ENCODE results near the gene TP53I13. TPM values are rescaled to one million over a fixed set of nuclear protein-coding genes. Genes with fewer than 3 reads are reported as not detected.

Gene TP53I13
- total and polyA plus RNA-seq, 10 of the 15 experiments (the other 5 are each of a cell fraction or from before 2014, with no cell fraction given), result 0.31 to 45.1 (median 19.5) TPM; not detected in 1

- no peak for TF ChIP-seq PML (IDR thresholded peaks at IDR 0.05; ENCODE audit: low read length)
- no peak for TF ChIP-seq ETV6 (conservative IDR thresholded peaks at IDR 0.05 in 1 of 2, IDR thresholded peaks at IDR 0.05 in 1 of 2; ENCODE audit: borderline replicate concordance in 1 of 2, low read depth in 1 of 2)
- TF ChIP-seq MXI1 (IDR thresholded peaks at IDR 0.05; ENCODE audit: low read depth, low read length), result no peak
- TF ChIP-seq RELB (IDR thresholded peaks at IDR 0.05; ENCODE audit: low read depth), result no peak
- no peak for TF ChIP-seq HDGF (IDR thresholded peaks at IDR 0.05)
- no peak for TF ChIP-seq NR2C1 (IDR thresholded peaks at IDR 0.05)
- no peak for TF ChIP-seq GATAD2B (conservative IDR thresholded peaks at IDR 0.05; ENCODE audit: low read depth)
Measured at GRCh38 chr17:29524692-29525091, 43.8 kb upstream of the TP53I13 start (continued).

DNA sequence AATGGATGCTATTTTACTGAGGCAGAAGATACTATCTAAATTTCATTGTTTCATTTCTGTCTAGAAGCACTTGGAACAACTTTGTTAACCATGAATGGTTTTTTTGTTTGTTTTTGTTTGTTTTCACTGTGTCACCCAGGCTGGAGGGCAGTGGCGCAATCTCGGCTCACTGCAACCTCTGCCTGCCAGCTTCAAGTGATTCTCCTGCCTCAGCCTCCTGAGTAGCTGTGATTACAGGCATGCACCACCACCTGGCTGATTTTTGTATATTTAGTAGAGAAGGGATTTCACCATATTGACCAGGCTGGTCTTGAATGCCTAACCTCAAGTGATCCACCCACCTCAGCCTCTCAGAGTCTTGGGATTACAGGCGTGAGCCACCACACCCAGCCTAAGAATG is 42.2 kb upstream of the TP53I13 start:
- no peak overlapping the region for H3K4me3 ChIP-seq
- H4K20me1 ChIP-seq (ENCODE audit: control insufficient read depth, insufficient read depth), result no peaks in the 10 kb centered on the region
- ChIA-PET RAD21 (ENCODE audit: unreplicated experiment) (no interaction called here), POLR2A (no interaction called here), CTCF (interaction anchor here (1.3 kb wide), 1 partner anchor 156 kb away, joined by 4 read pairs; no protein-coding TSS in a partner anchor), SMC1A (ENCODE audit: uncharacterized antibody, unreplicated experiment) (no interaction called here)
- ATAC-seq, result no peak
- DNase-seq (ENCODE audit: low read depth, low spot score), result no peak
- H3K27me3 ChIP-seq (replicated peaks in 1 of 2; ENCODE audit: control insufficient read depth in 2 of 2, insufficient read depth in 2 of 2, low read length in 1 of 2), result no peaks in the 10 kb centered on the region
- intact Hi-C loops (cut with micrococcal nuclease; ENCODE audit: unreplicated experiment), result no loop called here
- no peaks in the 10 kb centered on the region for H3K79me2 ChIP-seq (ENCODE audit: control insufficient read depth, insufficient read depth, low read length)
- H3K36me3 ChIP-seq (ENCODE audit: control insufficient read depth in 2 of 2, insufficient read depth in 2 of 2, low read length in 1 of 2), result peaks cover 0 to 19% of the 10 kb centered on the region in 2 experiments
- FAIRE-seq, result no peak
- no peak overlapping the region for H3K9ac ChIP-seq (ENCODE audit: control insufficient read depth, insufficient read depth, low read length)
- in situ Hi-C loops (cut with MboI), result no loop called here
- no TSS peak for BruUV-seq (replicated peaks)
- 100% methylated on average over 3 of the region's 3 CpGs for WGBS (ENCODE audit: insufficient coverage, insufficient replicate concordance, low lambda C conversion rate, missing lambda C conversion rate)
- H3K27ac ChIP-seq (ENCODE audit: control insufficient read depth, insufficient read depth), result no peak overlapping the region
- H3K4me2 ChIP-seq (ENCODE audit: control insufficient read depth, insufficient read depth), result no peak overlapping the region
- H3K9me3 ChIP-seq (replicated peaks; ENCODE audit: control insufficient read depth, insufficient read depth, low read length), result no peaks in the 10 kb centered on the region
- H2AFZ ChIP-seq (ENCODE audit: control insufficient read depth, low read depth, low read length), result no peak overlapping the region
- no peaks in the 10 kb centered on the region for H3K4me1 ChIP-seq (ENCODE audit: control insufficient read depth, insufficient read depth, low read length)
- TF ChIP-seq JUNB (IDR thresholded peaks at IDR 0.05), result no peak
- TF ChIP-seq, protein P1, sequence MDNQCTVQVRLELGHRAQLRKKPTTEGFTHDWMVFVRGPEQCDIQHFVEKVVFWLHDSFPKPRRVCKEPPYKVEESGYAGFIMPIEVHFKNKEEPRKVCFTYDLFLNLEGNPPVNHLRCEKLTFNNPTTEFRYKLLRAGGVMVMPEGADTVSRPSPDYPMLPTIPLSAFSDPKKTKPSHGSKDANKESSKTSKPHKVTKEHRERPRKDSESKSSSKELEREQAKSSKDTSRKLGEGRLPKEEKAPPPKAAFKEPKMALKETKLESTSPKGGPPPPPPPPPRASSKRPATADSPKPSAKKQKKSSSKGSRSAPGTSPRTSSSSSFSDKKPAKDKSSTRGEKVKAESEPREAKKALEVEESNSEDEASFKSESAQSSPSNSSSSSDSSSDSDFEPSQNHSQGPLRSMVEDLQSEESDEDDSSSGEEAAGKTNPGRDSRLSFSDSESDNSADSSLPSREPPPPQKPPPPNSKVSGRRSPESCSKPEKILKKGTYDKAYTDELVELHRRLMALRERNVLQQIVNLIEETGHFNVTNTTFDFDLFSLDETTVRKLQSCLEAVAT (IDR thresholded peaks at IDR 0.05), result no peak
- no peak for TF ChIP-seq HDAC2 (IDR thresholded peaks at IDR 0.05)
- TF ChIP-seq YBX1 (IDR thresholded peaks at IDR 0.05), result no peak
- TF ChIP-seq, protein P2, sequence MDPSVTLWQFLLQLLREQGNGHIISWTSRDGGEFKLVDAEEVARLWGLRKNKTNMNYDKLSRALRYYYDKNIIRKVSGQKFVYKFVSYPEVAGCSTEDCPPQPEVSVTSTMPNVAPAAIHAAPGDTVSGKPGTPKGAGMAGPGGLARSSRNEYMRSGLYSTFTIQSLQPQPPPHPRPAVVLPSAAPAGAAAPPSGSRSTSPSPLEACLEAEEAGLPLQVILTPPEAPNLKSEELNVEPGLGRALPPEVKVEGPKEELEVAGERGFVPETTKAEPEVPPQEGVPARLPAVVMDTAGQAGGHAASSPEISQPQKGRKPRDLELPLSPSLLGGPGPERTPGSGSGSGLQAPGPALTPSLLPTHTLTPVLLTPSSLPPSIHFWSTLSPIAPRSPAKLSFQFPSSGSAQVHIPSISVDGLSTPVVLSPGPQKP (IDR thresholded peaks at IDR 0.05; ENCODE audit: low read depth, low read length), result no peak
- no peak for TF ChIP-seq ZNF274 (IDR thresholded peaks at IDR 0.05; ENCODE audit: insufficient read depth, insufficient read length)
- TF ChIP-seq, protein P3, sequence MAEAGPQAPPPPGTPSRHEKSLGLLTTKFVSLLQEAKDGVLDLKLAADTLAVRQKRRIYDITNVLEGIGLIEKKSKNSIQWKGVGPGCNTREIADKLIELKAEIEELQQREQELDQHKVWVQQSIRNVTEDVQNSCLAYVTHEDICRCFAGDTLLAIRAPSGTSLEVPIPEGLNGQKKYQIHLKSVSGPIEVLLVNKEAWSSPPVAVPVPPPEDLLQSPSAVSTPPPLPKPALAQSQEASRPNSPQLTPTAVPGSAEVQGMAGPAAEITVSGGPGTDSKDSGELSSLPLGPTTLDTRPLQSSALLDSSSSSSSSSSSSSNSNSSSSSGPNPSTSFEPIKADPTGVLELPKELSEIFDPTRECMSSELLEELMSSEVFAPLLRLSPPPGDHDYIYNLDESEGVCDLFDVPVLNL (IDR thresholded peaks at IDR 0.05; ENCODE audit: low read depth, low read length), result no peak
- no peak for TF ChIP-seq RUNX3 (IDR thresholded peaks at IDR 0.05; ENCODE audit: low read length)
- no peak for TF ChIP-seq MEF2B (IDR thresholded peaks at IDR 0.05; ENCODE audit: partially characterized antibody, poor library complexity, severe bottlenecking)
- no peak for TF ChIP-seq EED (IDR thresholded peaks at IDR 0.05; ENCODE audit: low read depth)
- no peak for TF ChIP-seq POLR2A (IDR thresholded peaks at IDR 0.05; ENCODE audit: low read depth, low read length)
- no peak for TF ChIP-seq MYC (IDR thresholded peaks at IDR 0.05; ENCODE audit: insufficient read depth, insufficient read length, insufficient replicate concordance, low read length, severe bottlenecking)
- no peak for TF ChIP-seq TARDBP (IDR thresholded peaks at IDR 0.05; ENCODE audit: borderline replicate concordance)
- TF ChIP-seq CEBPB (IDR thresholded peaks at IDR 0.05; ENCODE audit: borderline replicate concordance in 1 of 2, low read depth in 2 of 2, low read length in 2 of 2), result no peak
- TF ChIP-seq ZSCAN29 (IDR thresholded peaks at IDR 0.05), result no peak
